Glutamatergic neuron (in vitro differentiated cells): Measurements from ENCODE around the gene EGLN1. TPM values are rescaled to one million over a fixed set of nuclear protein-coding genes. Genes with fewer than 3 reads are reported as not detected.

Experiments used
- DNase-seq: peaks from one replicate; pipeline ENCODE4 v3.0.0; 2022
- H3K27ac Mint-ChIP-seq: one replicate; pipeline ENCODE4 v1.8.0; 2020; ENCODE audit warnings: mild to moderate bottlenecking, mixed read lengths, inconsistent platforms; ENCODE audit not compliant: unreplicated experiment
- H3K27me3 Mint-ChIP-seq: one replicate; pipeline ENCODE4 v1.8.0; 2020; ENCODE audit warnings: mild to moderate bottlenecking, moderate library complexity, mixed read lengths, inconsistent platforms; ENCODE audit not compliant: unreplicated experiment
- H3K36me3 Mint-ChIP-seq: one replicate; pipeline ENCODE4 v1.8.0; 2020; ENCODE audit warnings: mild to moderate bottlenecking, mixed read lengths, inconsistent platforms; ENCODE audit not compliant: unreplicated experiment
- H3K4me1 Mint-ChIP-seq: one replicate; pipeline ENCODE4 v1.8.0; 2020; ENCODE audit warnings: mild to moderate bottlenecking, low read depth, mixed read lengths, inconsistent platforms; ENCODE audit not compliant: unreplicated experiment
- H3K4me3 Mint-ChIP-seq: one replicate; pipeline ENCODE4 v1.8.0; 2020; ENCODE audit warnings: mild to moderate bottlenecking, mixed read lengths, inconsistent platforms; ENCODE audit not compliant: unreplicated experiment
- H3K9me3 Mint-ChIP-seq: one replicate; pipeline ENCODE4 v1.8.0; 2020; ENCODE audit warnings: mild to moderate bottlenecking, moderate library complexity, mixed read lengths, inconsistent platforms; ENCODE audit not compliant: unreplicated experiment
- total RNA-seq: library from RNA; stranded (reverse); fragmentation: NEBNext Ultra II Directional; extraction: Animal tissue kit (Norgen Biotek cat#: 25700); gene quantifications from one replicate; pipeline ENCODE4 v1.2.1, GENCODE V29; 2021; ENCODE audit not compliant: unreplicated experiment
- TF ChIP-seq, protein P1 (sequence below): fragments of 200-600 bp; sonication (generic); IDR thresholded peaks from one replicate; pipeline ENCODE4 v1.5.0; 2021; ENCODE audit not compliant: partially characterized antibody, unreplicated experiment

Gene EGLN1
- total RNA-seq, 1 donor from 2014 or later = 12.3 TPM

DNA sequence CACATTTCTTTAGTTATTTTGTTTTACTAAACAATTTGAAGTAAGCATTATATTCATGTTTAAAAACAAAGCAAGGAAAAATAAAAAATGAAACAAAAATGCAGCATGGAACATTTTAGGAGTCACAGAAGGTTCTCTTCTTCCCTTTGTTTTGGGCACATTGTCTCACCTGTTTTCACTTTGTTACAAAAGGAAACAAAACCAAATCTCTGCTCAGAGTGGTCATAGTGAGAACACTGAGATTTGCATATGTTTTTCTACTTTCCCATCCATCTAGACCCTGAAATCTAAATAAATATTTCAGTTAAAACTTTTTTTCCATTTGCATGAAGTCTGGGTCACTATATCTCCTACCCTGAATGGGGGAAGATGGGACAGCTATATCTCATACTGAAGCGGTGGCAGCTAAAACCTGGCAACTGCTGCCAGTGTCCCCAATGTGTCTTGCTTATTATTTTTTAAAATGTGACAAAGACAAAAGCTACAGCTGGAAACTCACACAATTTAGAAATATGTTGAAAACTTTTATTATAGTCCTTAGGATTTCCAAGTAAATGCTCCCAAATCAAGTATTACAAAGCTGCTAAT, 87.9 kb downstream of the EGLN1 start:
- Mint-ChIP-seq H3K36me3 (peaks cover 4% of the 10 kb centered on the region), H3K4me1 (peaks cover 27% of the 10 kb centered on the region)
- TF ChIP-seq, protein P1, sequence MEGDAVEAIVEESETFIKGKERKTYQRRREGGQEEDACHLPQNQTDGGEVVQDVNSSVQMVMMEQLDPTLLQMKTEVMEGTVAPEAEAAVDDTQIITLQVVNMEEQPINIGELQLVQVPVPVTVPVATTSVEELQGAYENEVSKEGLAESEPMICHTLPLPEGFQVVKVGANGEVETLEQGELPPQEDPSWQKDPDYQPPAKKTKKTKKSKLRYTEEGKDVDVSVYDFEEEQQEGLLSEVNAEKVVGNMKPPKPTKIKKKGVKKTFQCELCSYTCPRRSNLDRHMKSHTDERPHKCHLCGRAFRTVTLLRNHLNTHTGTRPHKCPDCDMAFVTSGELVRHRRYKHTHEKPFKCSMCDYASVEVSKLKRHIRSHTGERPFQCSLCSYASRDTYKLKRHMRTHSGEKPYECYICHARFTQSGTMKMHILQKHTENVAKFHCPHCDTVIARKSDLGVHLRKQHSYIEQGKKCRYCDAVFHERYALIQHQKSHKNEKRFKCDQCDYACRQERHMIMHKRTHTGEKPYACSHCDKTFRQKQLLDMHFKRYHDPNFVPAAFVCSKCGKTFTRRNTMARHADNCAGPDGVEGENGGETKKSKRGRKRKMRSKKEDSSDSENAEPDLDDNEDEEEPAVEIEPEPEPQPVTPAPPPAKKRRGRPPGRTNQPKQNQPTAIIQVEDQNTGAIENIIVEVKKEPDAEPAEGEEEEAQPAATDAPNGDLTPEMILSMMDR = no peak

DNA sequence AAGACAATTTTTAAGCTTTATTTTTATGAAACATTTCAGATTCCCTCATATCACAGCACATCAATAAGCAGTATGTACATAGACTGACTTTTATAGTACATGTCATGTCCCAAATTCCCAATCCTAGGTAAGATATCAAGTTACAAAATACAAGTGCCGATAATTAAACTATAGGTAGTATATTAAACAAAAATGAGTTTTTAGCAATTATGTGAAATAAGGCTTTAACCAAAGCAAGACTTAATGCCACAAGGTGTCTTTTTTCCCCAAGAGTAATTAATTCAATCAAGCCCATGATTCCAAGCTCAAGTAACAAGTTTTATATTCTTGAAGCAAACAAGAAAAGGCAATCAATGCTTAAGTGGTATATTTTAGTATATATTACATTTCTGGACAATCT, 89.3 kb downstream of the EGLN1 start:
- Mint-ChIP-seq H3K27ac (no peak overlapping the region), H3K4me1 (peaks cover 24% of the 10 kb centered on the region), H3K9me3 (peaks cover 9% of the 10 kb centered on the region)

More for the DNA sequence above, 87.9 kb downstream of the EGLN1 start:
- H3K4me3 Mint-ChIP-seq = peak overlapping the region; percentile 83
- no peak overlapping the region for H3K27ac Mint-ChIP-seq
- H3K27me3 Mint-ChIP-seq = peaks cover 11% of the 10 kb centered on the region
- peaks cover 19% of the 10 kb centered on the region for H3K9me3 Mint-ChIP-seq
- DNase-seq = no peak

DNA sequence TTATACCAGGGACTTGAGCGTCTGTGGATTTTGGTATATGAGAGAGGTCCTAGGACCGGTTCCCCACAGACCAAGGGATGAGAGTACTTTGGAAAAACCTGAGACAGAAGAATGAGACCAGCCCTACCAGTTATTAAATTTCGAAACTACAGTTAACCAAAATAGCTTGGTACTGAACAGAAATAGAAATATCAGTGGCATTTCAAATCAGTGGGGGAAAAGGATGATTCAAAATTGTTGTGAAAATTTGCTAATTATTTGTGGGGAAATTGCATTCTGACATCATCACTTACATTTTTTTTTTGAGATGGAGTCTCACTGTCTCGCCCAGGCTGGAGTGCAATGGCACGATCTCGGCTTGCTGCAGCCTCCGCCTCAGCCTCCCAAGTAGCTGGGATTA, 92.6 kb downstream of the EGLN1 start:
- TF ChIP-seq, protein P1 = no peak
- Mint-ChIP-seq H3K27ac (no peak overlapping the region), H3K4me1 (peaks cover 7% of the 10 kb centered on the region), H3K27me3 (no peaks in the 10 kb centered on the region), H3K9me3 (no peaks in the 10 kb centered on the region), H3K36me3 (no peaks in the 10 kb centered on the region), H3K4me3 (no peak overlapping the region)
- no peak for DNase-seq

More for the DNA sequence above, 89.3 kb downstream of the EGLN1 start:
- Mint-ChIP-seq H3K36me3 (peaks cover 3% of the 10 kb centered on the region), H3K27me3 (peaks cover 6% of the 10 kb centered on the region), H3K4me3 (no peak overlapping the region)
- DNase-seq = no peak
- TF ChIP-seq, protein P1 = no peak

DNA sequence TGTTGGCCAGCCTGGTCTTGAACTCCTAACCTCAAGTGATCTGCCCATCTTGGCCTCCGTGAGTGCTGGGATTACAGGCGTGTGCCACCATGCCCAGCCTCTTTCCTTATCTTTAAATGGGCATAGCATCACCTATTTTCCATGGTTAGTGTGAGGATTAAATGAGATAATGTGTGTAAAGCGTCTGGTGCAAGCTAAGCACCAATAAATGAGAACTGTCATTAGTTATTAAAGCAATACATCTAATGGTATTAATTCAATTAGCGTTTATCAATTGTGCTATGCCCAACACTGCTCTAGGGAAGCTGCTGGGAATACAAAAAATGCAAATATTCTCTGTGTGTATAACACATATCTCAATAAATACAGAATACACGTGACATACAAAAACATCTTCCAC, 94.5 kb downstream of the EGLN1 start:
- Mint-ChIP-seq H3K27ac (no peak overlapping the region), H3K36me3 (no peaks in the 10 kb centered on the region), H3K4me1 (peaks cover under 1% of the 10 kb centered on the region), H3K9me3 (peaks cover 1% of the 10 kb centered on the region), H3K27me3 (no peaks in the 10 kb centered on the region), H3K4me3 (no peak overlapping the region)
- DNase-seq = no peak
- TF ChIP-seq, protein P1 = no peak

DNA sequence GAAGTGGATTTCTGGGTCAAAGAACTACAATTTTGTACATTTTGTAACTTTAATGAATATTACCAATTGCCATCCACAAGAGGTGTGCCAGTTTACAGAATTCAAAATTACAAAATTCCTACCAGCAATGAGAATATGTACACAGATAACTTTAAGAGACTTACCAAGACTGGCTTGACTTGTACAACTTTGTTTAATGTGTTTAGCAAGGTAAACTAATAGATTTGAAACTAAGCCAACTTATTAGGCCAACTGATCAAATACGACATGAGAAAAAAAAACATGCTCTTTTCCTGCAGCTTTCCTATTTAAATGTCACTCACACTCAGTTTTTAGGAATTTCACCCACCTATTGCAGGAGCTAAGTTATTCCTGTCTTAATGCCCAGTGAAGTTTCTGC, 95.8 kb downstream of the EGLN1 start:
- DNase-seq = no peak
- Mint-ChIP-seq H3K27me3 (no peaks in the 10 kb centered on the region), H3K4me1 (no peaks in the 10 kb centered on the region), H3K36me3 (no peaks in the 10 kb centered on the region), H3K4me3 (no peak overlapping the region), H3K27ac (no peak overlapping the region), H3K9me3 (peaks cover 1% of the 10 kb centered on the region)
- TF ChIP-seq, protein P1 = no peak
